Thymus (tissue), 11 donors: ENCODE measurements around the gene CRACR2B. TPM values are rescaled to one million over a fixed set of nuclear protein-coding genes. Genes with fewer than 3 reads are reported as not detected.

Experiments used
- DNase-seq, 9 donors: peaks; one replicate each; pipeline ENCODE4 v3.0.0-alpha.2; 2013; ENCODE audit warnings: low spot score in 9 of 9, low read depth in 6 of 9, missing footprints in 1 of 9
- H3K27ac ChIP-seq, 2 donors: one replicate each; pipeline ENCODE4 v1.5.1; 2013; ENCODE audit warnings: control low read depth in 1 of 2, low read depth in 1 of 2, low read length in 1 of 2, mild to moderate bottlenecking in 1 of 2, moderate library complexity in 1 of 2
- H3K27me3 ChIP-seq, 2 donors: one replicate each; pipeline ENCODE4 v1.5.1; 2013; ENCODE audit warnings: low read length in 1 of 2; ENCODE audit not compliant: control insufficient read depth in 2 of 2, insufficient read depth in 1 of 2
- H3K36me3 ChIP-seq, 2 donors: one replicate each; pipeline ENCODE4 v1.5.1; 2013; ENCODE audit warnings: low read length in 1 of 2, mild to moderate bottlenecking in 1 of 2, moderate library complexity in 1 of 2; ENCODE audit not compliant: control insufficient read depth in 2 of 2, insufficient read depth in 2 of 2
- H3K4me1 ChIP-seq, 2 donors: one replicate each; pipeline ENCODE4 v1.5.1; 2013; ENCODE audit warnings: low read length in 2 of 2; ENCODE audit not compliant: control insufficient read depth in 2 of 2, insufficient read depth in 2 of 2
- H3K4me3 ChIP-seq, 2 donors: one replicate each; pipeline ENCODE4 v1.5.1; 2013; ENCODE audit warnings: low read length in 2 of 2, control low read depth in 1 of 2, mild to moderate bottlenecking in 1 of 2
- H3K9me3 ChIP-seq, 2 donors: one replicate each; pipeline ENCODE4 v1.5.1; 2013; ENCODE audit warnings: low read length in 1 of 2, mild to moderate bottlenecking in 1 of 2; ENCODE audit not compliant: control insufficient read depth in 2 of 2, insufficient read depth in 1 of 2
- WGBS: extraction: QIAGEN DNeasy Blood & Tissue Kit; methylation state at CpG from one replicate; pipeline ENCODE4 v1.1.7; 2013; 5-methylcytosine and 5-hydroxymethylcytosine counted together
- polyA plus RNA-seq: library from polyadenylated mRNA; stranded (reverse); fragments of 200-250 nt; gene quantifications from one replicate; pipeline ENCODE4 v1.2.3, GENCODE V29; 2013
- total RNA-seq: library from RNA; stranded (reverse); fragments of 120-200 nt; gene quantifications from one replicate; pipeline ENCODE4 v1.2.4, GENCODE V29; 2013
- donor health status: healthy.

The CRACR2B gene
- total and polyA plus RNA-seq, 2 donors: 0.57 to 6.2 TPM

DNA sequence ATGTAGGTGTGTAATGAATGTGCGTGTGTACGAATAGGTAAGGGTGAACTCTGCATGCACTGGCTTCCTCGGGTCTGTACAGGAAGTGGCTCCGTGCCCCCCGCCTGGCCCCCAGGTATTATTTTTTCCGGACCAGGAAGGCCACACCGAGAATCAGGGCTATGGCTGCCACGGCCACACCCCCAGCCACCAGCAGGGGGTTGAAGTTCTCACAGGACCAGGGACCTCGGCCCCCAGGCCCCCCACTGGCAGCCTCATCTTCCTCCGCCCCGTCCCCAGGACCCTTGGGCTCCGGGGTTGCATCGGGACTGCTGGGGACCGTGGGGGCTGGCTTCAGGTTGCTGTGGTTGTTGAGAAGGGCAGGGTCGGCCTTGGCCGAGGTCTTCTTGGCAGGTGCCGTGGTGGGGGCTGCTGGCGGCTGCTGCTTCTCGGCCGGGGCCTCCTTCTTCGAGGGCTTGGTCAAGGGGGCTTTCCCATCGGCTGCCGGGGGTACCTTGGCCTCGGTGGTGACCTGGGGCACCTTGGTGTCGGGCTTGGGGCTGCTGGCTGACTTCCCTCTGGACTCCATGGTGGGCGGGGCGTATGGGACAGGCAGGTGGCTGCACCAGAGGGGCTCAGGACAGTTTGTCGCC, 39.6 kb upstream of the CRACR2B start:
- Histone ChIP-seq H3K9me3 (no peaks in the 10 kb centered on the region), H3K27me3 (peaks cover 10 to 37% of the 10 kb centered on the region in 2 donors), H3K4me3 (no peak overlapping the region), H3K27ac (no peak overlapping the region), H3K4me1 (peaks cover 3 to 4% of the 10 kb centered on the region in 2 donors), H3K36me3 (peaks cover 17 to 19% of the 10 kb centered on the region in 2 donors)
- 59% methylated on average over 28 of the region's 28 CpGs for WGBS
- no peak for DNase-seq

DNA sequence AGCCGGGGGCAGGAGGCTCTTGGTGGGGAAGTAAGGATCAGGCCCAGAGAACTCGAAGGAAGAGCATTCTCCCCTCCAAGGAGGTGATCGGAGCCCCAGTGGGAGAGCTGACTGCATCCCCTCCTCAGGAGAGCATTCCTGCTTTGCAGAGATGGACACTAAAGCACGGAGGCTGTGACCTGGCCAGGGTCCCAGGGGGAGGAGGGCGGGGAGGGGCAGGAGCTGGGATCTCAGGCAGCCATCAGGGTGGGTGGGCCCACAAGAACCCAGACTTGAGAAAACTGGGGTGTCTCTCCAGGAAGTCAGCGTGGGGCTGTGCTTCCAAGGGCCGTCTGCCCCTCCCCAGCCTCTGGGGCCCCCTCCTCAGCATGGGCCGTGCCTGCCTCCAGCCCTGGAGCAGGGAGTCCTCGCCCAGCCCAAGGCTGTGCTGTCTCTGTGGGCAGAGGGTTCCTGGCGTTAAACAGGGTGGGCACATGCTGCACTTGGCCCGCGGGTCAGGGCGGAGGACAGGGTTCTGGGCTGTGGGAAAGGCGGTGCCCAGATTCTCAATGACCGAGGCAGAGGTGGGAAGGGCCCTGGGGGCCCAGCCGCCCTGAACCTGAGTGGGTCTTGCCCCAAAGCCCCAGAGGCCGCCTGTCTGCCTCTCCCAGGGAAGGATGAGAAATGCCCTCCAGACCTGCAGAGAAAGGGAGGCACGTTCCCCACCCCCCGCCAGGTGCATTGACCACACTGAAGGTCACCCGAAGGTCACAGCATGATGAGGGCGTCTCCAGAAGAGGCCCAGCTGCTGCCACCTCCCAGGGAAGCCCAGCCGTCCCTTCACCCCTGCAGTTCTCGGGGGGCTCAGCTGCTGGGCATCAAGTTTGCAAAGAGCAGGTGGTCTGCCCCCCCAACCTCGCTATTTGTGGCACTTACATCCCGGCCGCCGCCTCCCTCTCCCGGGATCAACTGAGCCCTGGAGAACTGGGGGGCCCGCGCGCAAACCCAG, 38.5 kb upstream of the CRACR2B start:
- Histone ChIP-seq H3K27ac (no peak overlapping the region), H3K4me1 (peaks cover 0 to 4% of the 10 kb centered on the region in 2 donors), H3K4me3 (no peak overlapping the region), H3K36me3 (peaks cover 15 to 31% of the 10 kb centered on the region in 2 donors), H3K9me3 (no peaks in the 10 kb centered on the region), H3K27me3 (peaks cover 10 to 37% of the 10 kb centered on the region in 2 donors)
- WGBS: 57% methylated on average over 31 of the region's 31 CpGs
- no peak for DNase-seq

DNA sequence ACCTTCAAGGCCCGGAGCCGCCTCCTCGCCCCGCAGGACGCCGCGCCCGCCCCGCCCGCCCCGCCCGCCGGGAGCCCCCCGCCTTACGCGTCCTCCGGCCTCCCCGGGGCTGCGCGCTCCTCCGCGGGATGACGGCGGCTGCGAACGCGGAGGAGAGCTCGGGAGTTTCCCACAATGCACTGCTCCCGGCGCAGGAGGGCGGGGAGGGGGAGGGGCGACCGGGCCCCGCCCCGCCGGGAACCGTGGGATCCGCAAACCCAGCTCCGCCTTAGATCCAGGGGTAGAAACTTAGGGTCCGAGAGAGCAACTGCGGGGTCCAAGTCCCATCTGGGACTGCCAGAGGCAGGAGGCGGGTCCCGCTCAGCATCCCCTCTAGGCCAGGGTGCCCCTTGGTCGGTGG, 37.8 kb upstream of the CRACR2B start, which contains the start of gene CEND1:
TSS of gene CEND1 (minus strand) at position 148 of the 400 bp plus-strand sequence. CDS start 1,514 bp downstream, outside the sequence.
- Histone ChIP-seq H3K4me3 (no peak within 1 kb of the TSS), H3K27me3 (peaks cover 10 to 37% of the 10 kb centered on the region in 2 donors), H3K9me3 (no peaks in the 10 kb centered on the region), H3K36me3 (peaks cover 15 to 33% of the 10 kb centered on the region in 2 donors), H3K27ac (no peak within 1 kb of the TSS), H3K4me1 (peaks cover under 1 to 4% of the 10 kb centered on the region in 2 donors)
- peak in 1 of 9 donors; percentile 33 for DNase-seq
- WGBS: 13% methylated on average over 44 of the region's 44 CpGs

DNA sequence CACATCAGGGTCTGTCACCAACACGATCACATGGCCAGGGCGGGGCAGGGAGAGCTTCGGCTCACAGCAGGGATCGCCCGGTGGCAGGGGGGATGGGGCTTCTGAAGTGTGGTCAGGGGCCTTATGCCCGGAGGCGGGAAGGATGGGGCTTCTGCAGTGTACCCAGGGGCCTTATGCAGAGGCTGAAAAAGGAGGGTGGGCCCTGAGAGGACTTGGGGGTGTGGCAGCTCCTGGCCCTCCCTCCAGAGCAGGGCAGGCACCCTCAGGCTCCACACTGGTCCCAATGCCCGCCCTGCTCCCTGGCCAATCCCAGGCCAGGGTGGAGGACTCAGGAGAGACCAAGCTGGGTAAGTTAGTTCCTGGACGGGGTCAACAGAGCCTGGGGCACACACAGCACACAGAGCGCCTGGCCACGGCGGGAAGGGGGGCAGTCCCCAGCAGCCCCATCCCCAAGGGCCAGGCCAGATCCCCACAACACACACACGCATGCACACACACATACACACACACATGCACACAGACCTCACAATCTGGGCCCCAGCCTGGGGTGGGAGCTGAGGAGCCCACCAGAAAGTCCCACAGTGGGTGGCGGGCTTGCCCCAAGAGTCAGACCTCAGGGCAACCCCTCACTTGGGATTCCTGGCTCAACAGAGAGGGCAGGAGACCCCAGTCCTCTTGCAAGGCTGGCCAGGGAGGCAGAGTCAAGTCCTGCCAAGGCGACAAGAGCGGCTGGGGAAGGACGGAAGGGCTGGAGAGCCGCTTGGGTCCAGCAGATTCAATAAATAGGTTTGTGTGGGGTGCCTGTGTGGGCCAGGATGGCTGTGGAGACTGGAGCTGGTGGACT, 36.8 kb upstream of the CRACR2B start:
- peaks cover 11 to 12% of the 10 kb centered on the region in 2 donors for H3K4me1 ChIP-seq
- DNase-seq: no peak
- H3K27me3 ChIP-seq: peaks cover 10 to 37% of the 10 kb centered on the region in 2 donors
- 88% methylated on average over 18 of the region's 18 CpGs for WGBS
- peaks cover 15 to 33% of the 10 kb centered on the region in 2 donors for H3K36me3 ChIP-seq
- no peak overlapping the region for H3K27ac ChIP-seq
- no peak overlapping the region for H3K4me3 ChIP-seq
- H3K9me3 ChIP-seq: peaks cover 0 to 3% of the 10 kb centered on the region in 2 donors

DNA sequence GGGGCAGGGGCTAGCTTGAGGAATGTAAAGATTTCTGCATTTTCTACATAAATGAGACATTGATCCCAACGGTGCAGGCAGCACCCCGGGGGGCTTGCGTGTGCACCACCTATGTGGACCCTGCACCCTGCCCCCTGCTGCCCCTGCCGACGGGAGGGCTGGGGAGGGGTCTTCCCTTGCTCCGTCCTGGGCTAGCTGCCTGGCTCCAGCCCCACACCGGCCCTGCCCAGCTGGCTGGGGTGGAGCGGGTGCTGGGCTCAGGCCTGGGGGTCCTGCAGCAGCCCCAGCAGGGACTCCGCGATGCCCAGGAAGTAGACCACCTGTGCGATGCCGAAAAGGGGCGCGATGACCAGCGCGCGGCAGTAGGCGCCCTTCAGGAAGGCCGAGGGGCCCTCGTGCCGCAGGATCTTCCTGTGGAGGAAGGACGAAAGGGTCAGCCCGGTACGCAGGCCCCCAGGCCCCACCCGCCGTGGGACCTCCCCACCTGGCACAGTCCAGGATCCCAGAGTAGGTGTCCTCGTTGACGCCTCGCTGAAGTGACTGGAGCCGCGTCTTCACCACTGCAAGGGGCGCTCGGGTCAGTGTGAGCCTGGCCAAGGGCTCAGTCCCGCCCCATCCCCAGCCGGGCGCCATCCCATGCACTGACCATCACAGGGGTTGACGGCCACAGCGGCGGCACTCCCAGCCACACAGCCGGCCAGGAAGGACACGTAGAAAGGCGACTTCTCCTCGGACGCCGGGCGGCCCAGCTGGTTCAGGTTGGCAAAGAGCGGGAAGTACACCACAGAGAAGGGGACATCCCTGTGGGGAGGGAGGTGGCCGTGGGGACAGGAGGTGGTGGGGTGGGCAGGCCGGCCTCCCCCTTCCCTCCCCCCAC, 35.8 kb upstream of the CRACR2B start:
- Histone ChIP-seq H3K9me3 (peaks cover 0 to 3% of the 10 kb centered on the region in 2 donors), H3K4me1 (peaks cover 19% of the 10 kb centered on the region in 2 donors), H3K36me3 (peaks cover 15 to 33% of the 10 kb centered on the region in 2 donors), H3K27ac (no peak overlapping the region), H3K27me3 (peaks cover 10 to 37% of the 10 kb centered on the region in 2 donors), H3K4me3 (no peak overlapping the region)
- 98% methylated on average over 49 of the region's 49 CpGs for WGBS
- DNase-seq: no peak

DNA sequence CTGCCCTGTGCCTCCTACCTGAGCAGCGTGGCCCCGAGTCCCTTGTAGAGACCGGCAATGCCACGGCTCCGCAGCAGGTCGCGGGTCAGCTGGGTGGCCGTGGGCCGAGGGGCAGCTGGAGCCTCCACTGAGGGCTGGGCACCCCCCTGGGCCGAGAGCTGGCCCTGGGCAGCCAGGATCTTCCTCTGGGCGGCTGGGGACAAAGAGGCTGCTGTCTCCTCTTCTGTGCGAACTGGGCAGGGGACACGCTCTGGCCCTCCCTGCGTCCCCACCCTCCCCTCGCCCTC, 35.2 kb upstream of the CRACR2B start:
- peaks cover 0 to 3% of the 10 kb centered on the region in 2 donors for H3K9me3 ChIP-seq
- H3K27me3 ChIP-seq: peaks cover 10 to 36% of the 10 kb centered on the region in 2 donors
- no peak overlapping the region for H3K27ac ChIP-seq
- over 99% methylated on average over 15 of the region's 15 CpGs for WGBS
- peaks cover 21 to 25% of the 10 kb centered on the region in 2 donors for H3K4me1 ChIP-seq
- no peak for DNase-seq
- peaks cover 15 to 33% of the 10 kb centered on the region in 2 donors for H3K36me3 ChIP-seq
- H3K4me3 ChIP-seq: no peak overlapping the region

DNA sequence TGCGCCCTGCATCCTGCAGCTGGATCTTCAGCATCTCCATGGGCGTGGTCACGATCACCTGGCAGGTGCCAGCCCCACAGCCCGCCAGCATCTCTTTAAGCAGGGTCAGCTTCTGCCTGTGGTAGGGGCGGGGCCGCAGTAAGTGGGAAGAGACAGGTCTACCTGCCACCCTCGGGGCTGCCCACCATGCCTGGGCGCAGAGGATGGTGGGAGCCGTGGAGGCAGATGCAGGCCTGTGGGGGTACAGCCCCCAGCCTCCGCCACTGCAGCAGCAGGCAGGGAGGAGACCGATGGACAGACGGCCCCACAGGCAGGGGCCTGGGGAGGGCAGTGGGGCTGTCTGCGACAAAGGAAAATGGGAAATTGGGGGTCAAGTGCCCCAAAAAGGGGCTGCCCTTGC, 34.8 kb upstream of the CRACR2B start:
- Histone ChIP-seq H3K27me3 (peaks cover 10 to 32% of the 10 kb centered on the region in 2 donors), H3K4me1 (peaks cover 21 to 28% of the 10 kb centered on the region in 2 donors), H3K9me3 (peaks cover 0 to 3% of the 10 kb centered on the region in 2 donors), H3K36me3 (peaks cover 15 to 33% of the 10 kb centered on the region in 2 donors), H3K4me3 (no peak overlapping the region), H3K27ac (no peak overlapping the region)
- WGBS: 98% methylated on average over 13 of the region's 13 CpGs
- no peak for DNase-seq

DNA sequence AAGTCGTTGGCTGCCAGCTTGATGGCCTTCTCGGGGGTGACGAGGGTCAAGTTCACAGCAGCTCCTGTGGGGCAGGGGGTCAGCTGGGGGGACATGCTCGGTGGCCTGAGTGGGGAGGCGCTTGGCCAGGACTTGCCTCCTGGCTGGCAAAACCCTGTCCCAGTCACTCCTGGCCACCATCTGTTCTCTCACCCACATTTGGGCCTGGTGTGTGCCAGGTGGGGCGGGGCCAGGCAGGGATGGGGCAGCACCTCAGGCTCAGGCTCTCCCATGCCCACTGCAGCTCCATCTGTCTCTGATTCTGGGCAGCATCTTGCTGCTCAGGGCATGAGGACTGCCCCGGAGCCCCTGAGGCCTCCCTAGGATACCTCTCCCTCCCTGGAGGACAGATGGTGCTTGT, 34.2 kb upstream of the CRACR2B start:
- no peak for DNase-seq
- 98% methylated on average over 7 of the region's 7 CpGs for WGBS
- Histone ChIP-seq H3K36me3 (peaks cover 15 to 33% of the 10 kb centered on the region in 2 donors), H3K4me3 (no peak overlapping the region), H3K27ac (no peak overlapping the region), H3K27me3 (peaks cover 10 to 25% of the 10 kb centered on the region in 2 donors), H3K4me1 (peaks cover 25 to 31% of the 10 kb centered on the region in 2 donors), H3K9me3 (peaks cover 0 to 3% of the 10 kb centered on the region in 2 donors)
